ENCODE data around the gene GSC. TPM values are rescaled to one million over a fixed set of nuclear protein-coding genes. Genes with fewer than 3 reads are reported as not detected.
A peak's percentile ranks its signal among the peaks of the same experiment; 100 is the strongest.

Gene GSC
- polyA plus RNA-seq (not detected in 3 replicates), polyA minus RNA-seq (not detected in 3 replicates)
- polyA plus RNA-seq (2011; ENCODE audit: low read depth): not detected
- not detected in 2 replicates for polyA plus RNA-seq (2011; cell fraction: cytosol; rRNA removed)
- not detected in 2 replicates for polyA plus RNA-seq (2011; cell fraction: nucleus; rRNA removed)
- not detected in 2 replicates for polyA plus RNA-seq (2012; ENCODE audit: low replicate concordance)
- not detected for polyA minus RNA-seq (2011; cell fraction: cytosol; rRNA and poly(A)+ RNA removed)
- not detected in 2 replicates for polyA minus RNA-seq (2011; cell fraction: nucleus; rRNA and poly(A)+ RNA removed)

GRCh38 chr14:94769391-94770250 lies at the start of gene GSC:
GSC (minus strand) TSS chr14:94770113; CDS start chr14:94770015, 98 bp downstream.
- no peak for DNase-seq (ENCODE audit: low read depth, low spot score)
- Histone ChIP-seq H3K36me3 (ENCODE audit: control insufficient read depth in 2 of 2, extremely low read depth in 1 of 2, insufficient read depth in 2 of 2, low read length in 2 of 2) (no peaks in the 10 kb centered on the region), H3K4me1 (ENCODE audit: control insufficient read depth, extremely low read depth, insufficient read depth, low read length) (peaks cover 7% of the 10 kb centered on the region), H4K20me1 (ENCODE audit: control insufficient read depth, extremely low read depth, insufficient read depth, low read length) (no peaks in the 10 kb centered on the region), H3K27me3 (ENCODE audit: control insufficient read depth, extremely low read depth, insufficient read depth, low read length) (peaks cover 83% of the 10 kb centered on the region), H3K9me1 (ENCODE audit: control insufficient read depth, extremely low read depth, insufficient read depth, low read length) (no peaks in the 10 kb centered on the region), H2AFZ (ENCODE audit: control insufficient read depth, low read length) (peak within 1 kb of the TSS; percentile 46), H3K4me3 (ENCODE audit: control insufficient read depth in 2 of 3, extremely low read depth in 1 of 3, insufficient read depth in 2 of 3, low read depth in 1 of 3, low read length in 3 of 3) (peak within 1 kb of the TSS; percentile 20 to 62 (median 45)), H3K27ac (ENCODE audit: control insufficient read depth, insufficient read depth, low read length) (no peak within 1 kb of the TSS), H3K9ac (ENCODE audit: control insufficient read depth, extremely low read depth, insufficient read depth, low read length) (no peak within 1 kb of the TSS), H3K79me2 (ENCODE audit: control insufficient read depth, insufficient read depth, low read length) (no peaks in the 10 kb centered on the region), H3K9me3 (ENCODE audit: control insufficient read depth, low read depth, low read length) (peaks cover 7% of the 10 kb centered on the region), H3K4me2 (ENCODE audit: control insufficient read depth, extremely low read depth, insufficient read depth, low read depth, low read length) (peak within 1 kb of the TSS; percentile 62)
- TF ChIP-seq CTCF (optimal IDR thresholded peaks at IDR 0.05 in 1 of 3, IDR thresholded peaks at IDR 0.05 in 1 of 3, conservative IDR thresholded peaks at IDR 0.05 in 1 of 3; ENCODE audit: extremely low read depth in 1 of 3, insufficient read depth in 2 of 3, low read length in 3 of 3) (no peak), EZH2 (IDR thresholded peaks at IDR 0.05; ENCODE audit: low read length) (peak; percentile 75)
- no peak for FAIRE-seq
- dilution Hi-C loops (cut with MboI; ENCODE audit: extremely low pct_ligation_motif_present, low sequenced_read_pairs): no loop called here

DNA sequence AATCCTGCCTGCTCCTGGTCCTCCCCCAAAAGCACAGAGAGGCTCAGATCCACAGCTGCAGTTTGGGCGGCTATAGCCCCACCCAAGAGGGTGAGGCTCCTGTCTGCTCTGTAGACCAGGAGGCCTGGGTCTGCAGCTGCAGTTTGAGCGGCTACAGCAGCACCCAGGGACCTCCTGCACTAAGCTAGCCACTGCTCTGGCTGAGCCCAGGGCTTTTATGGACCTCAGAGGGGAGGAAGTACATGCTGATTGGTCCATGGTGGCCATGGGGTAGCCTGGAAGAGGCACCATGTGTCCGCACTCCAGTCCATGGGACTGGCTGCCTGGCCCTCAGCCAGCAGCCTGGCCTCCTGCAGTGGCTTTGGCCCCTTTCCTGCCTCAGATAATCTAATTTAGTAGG lies 49.6 kb upstream of the GSC start:
- Histone ChIP-seq H3K4me2 (ENCODE audit: control insufficient read depth, extremely low read depth, insufficient read depth, low read depth, low read length) (no peak overlapping the region), H3K9me3 (ENCODE audit: control insufficient read depth, low read depth, low read length) (no peaks in the 10 kb centered on the region), H3K27me3 (ENCODE audit: control insufficient read depth, extremely low read depth, insufficient read depth, low read length) (no peaks in the 10 kb centered on the region), H4K20me1 (ENCODE audit: control insufficient read depth, extremely low read depth, insufficient read depth, low read length) (no peaks in the 10 kb centered on the region), H3K9me1 (ENCODE audit: control insufficient read depth, extremely low read depth, insufficient read depth, low read length) (no peaks in the 10 kb centered on the region), H3K79me2 (ENCODE audit: control insufficient read depth, insufficient read depth, low read length) (no peaks in the 10 kb centered on the region), H3K27ac (ENCODE audit: control insufficient read depth, insufficient read depth, low read length) (no peak overlapping the region), H3K9ac (ENCODE audit: control insufficient read depth, extremely low read depth, insufficient read depth, low read length) (no peak overlapping the region), H3K36me3 (ENCODE audit: control insufficient read depth in 2 of 2, extremely low read depth in 1 of 2, insufficient read depth in 2 of 2, low read length in 2 of 2) (no peaks in the 10 kb centered on the region), H3K4me1 (ENCODE audit: control insufficient read depth, extremely low read depth, insufficient read depth, low read length) (no peaks in the 10 kb centered on the region), H2AFZ (ENCODE audit: control insufficient read depth, low read length) (no peak overlapping the region), H3K4me3 (ENCODE audit: control insufficient read depth in 2 of 3, extremely low read depth in 1 of 3, insufficient read depth in 2 of 3, low read depth in 1 of 3, low read length in 3 of 3) (no peak overlapping the region)
- no peak for TF ChIP-seq CTCF (optimal IDR thresholded peaks at IDR 0.05 in 1 of 3, IDR thresholded peaks at IDR 0.05 in 1 of 3, conservative IDR thresholded peaks at IDR 0.05 in 1 of 3; ENCODE audit: extremely low read depth in 1 of 3, insufficient read depth in 2 of 3, low read length in 3 of 3)
- no peak for TF ChIP-seq EZH2 (IDR thresholded peaks at IDR 0.05; ENCODE audit: low read length)
- FAIRE-seq (no peak), DNase-seq (ENCODE audit: low read depth, low spot score) (no peak)
- dilution Hi-C loops (cut with MboI; ENCODE audit: extremely low pct_ligation_motif_present, low sequenced_read_pairs): no loop called here

Measured in keratinocyte (primary cell).